NCI-H2227 (cell line): ENCODE data around the gene CLEC18B.
"Not testable (repeated sequence)": the region's sequence is repeated elsewhere in the genome, so short reads cannot be mapped to it uniquely, and the experiment has no call there.

Experiments used
- DNase-seq: peaks from one replicate; lab custom pipeline; 2025; ENCODE audit not compliant: unreplicated experiment; lab: John Stamatoyannopoulos, UW

The CLEC18B gene

DNA sequence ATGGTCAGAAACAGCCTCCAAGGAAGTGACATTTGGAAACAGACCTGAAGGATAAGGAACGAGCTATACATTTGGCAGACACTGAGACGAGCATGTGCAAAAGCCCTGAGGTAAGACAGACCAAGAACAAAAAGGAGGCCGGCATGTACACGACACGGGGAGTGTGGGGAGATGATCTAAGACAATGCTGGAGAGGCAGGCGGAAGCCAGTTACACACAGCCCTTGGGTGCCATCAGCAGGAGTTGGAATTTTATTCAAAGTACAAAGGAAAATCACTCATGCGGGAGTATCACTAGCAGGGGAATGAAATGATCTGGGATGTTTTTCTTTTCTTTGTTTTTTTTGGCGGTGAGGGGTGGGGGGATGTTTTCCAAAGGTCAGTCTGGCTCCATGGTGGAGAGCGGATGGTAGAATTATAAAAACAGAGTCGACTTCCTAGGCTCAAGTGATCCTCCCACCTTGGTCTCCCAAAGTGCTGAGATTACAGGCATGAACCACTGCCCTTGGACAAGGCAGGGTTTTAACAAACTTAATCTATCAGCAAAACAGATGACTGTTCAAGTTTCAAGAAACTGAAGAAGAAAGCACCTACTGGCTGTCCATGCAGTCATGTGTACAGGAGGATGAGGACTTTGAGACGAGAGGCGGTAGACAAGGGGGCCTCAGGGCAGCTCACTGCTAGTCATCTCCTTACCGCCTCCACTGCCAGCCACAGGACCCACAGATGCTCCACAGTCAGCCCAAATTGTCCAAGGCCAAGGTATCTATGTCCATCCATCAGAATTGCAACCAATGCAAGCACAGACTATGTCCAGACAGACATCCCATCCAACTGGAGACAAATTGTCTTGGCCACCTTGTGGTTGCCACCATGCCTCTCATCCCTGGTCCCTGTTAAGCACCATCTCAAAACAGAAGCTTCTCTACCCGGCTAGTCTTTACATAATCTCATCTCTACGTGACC, 59.4 kb downstream of the CLEC18B start:
- DNase-seq, result not testable (repeated sequence)
